Measurements from ENCODE around the gene ARHGAP22. TPM values are rescaled to one million over a fixed set of nuclear protein-coding genes. Genes with fewer than 3 reads are reported as not detected.

ARHGAP22 gene
- total RNA-seq, 1 experiment from 2014 or later = 9.9 TPM

DNA sequence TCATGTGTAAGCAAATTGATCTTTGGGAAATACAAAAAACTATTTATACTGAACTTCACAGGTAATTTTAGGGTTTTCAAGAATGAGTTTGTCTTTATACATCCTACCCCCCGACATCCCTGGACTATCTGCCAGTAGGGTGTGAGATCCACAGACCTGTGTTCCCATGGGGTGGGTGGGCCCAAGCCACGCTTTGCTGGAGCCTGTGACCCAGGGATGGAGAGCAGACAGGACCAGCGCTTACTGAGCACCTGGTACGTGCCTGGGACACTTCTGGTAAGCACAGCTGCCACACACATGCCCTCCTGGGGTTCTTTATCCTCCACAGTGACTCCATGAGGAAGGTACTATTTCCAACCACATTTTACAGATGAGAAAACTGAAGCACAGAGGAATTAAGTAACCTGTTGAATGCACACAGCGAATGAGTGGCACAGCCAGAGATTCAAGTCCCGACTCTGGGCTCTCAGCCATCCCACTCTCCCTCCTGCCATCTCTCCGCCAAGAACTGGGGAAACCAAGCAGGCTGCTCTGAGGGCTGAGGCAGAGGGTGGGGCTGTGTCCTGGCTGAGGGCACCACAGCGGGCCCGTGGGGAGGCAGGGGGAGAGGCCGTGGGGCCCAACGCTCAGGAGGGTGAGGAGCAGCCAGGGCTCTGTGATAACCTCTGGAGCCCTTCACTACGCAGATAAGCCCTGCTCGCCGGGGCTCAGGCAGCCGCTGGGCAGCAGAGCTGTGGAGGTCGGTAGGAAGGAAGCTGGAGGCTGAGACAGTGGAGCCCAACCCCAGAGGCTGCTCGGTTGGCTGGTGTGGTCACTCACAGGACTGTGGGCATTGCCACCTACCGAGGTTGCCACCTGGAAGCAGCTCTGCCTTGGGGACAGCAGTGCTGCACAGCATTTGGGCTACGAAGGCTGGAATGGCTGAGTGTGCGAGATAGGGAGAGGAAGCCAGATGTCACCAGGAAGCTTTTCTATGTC is 124.2 kb downstream of the ARHGAP22 start:
- H3K9ac ChIP-seq (ENCODE audit: low read length) = no peak overlapping the region
- H3K4me3 ChIP-seq (replicated peaks in 1 of 2; ENCODE audit: low read depth in 1 of 2, low read length in 2 of 2) = no peak overlapping the region
- no peaks in the 10 kb centered on the region for H3K36me3 ChIP-seq (ENCODE audit: control insufficient read depth in 1 of 2, insufficient read depth in 2 of 2, low read length in 2 of 2)
- POLR2A ChIA-PET = no interaction called here
- H4K20me1 ChIP-seq (ENCODE audit: insufficient read depth) = no peaks in the 10 kb centered on the region
- H3K79me2 ChIP-seq (ENCODE audit: insufficient read depth, low read length) = no peaks in the 10 kb centered on the region
- no peak overlapping the region for H2AFZ ChIP-seq (ENCODE audit: low read depth, low read length, poor library complexity, severe bottlenecking)
- BruUV-seq (replicated peaks) = no TSS peak
- no peak overlapping the region for H3K27ac ChIP-seq (ENCODE audit: low read depth, low read length)
- RAD21 ChIA-PET (ENCODE audit: low non-redundant PET in 1 of 2, low total read pairs in 2 of 2, uncharacterized antibody in 2 of 2, unreplicated experiment in 2 of 2) = no interaction called here
- no peaks in the 10 kb centered on the region for H3K9me3 ChIP-seq (ENCODE audit: control insufficient read depth in 1 of 2, insufficient read depth in 1 of 2, low read depth in 1 of 2, low read length in 2 of 2)
- H3K4me1 ChIP-seq (ENCODE audit: control insufficient read depth in 1 of 2, insufficient read depth in 2 of 2, low read length in 2 of 2) = no peaks in the 10 kb centered on the region
- TF ChIP-seq EZH2 (IDR thresholded peaks at IDR 0.05) (no peak), JUND (IDR thresholded peaks at IDR 0.05) (no peak), TCF7L2 (IDR thresholded peaks at IDR 0.05; ENCODE audit: borderline replicate concordance, extremely low read depth, insufficient read depth, insufficient read length) (no peak)
- TF ChIP-seq, protein P1, sequence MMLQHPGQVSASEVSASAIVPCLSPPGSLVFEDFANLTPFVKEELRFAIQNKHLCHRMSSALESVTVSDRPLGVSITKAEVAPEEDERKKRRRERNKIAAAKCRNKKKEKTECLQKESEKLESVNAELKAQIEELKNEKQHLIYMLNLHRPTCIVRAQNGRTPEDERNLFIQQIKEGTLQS (IDR thresholded peaks at IDR 0.05) = no peak
- H3K27me3 ChIP-seq (ENCODE audit: insufficient read depth, low read length) = no peaks in the 10 kb centered on the region
- intact Hi-C loops (cut with micrococcal nuclease) = no loop called here
- ATAC-seq (no peak), DNase-seq (ENCODE audit: low read depth, low spot score) (no peak)
- H3K4me2 ChIP-seq (ENCODE audit: low read length) = no peak overlapping the region
- CTCF ChIA-PET = no interaction called here
- no peaks in the 10 kb centered on the region for H3K9me2 ChIP-seq (ENCODE audit: insufficient read depth)

DNA sequence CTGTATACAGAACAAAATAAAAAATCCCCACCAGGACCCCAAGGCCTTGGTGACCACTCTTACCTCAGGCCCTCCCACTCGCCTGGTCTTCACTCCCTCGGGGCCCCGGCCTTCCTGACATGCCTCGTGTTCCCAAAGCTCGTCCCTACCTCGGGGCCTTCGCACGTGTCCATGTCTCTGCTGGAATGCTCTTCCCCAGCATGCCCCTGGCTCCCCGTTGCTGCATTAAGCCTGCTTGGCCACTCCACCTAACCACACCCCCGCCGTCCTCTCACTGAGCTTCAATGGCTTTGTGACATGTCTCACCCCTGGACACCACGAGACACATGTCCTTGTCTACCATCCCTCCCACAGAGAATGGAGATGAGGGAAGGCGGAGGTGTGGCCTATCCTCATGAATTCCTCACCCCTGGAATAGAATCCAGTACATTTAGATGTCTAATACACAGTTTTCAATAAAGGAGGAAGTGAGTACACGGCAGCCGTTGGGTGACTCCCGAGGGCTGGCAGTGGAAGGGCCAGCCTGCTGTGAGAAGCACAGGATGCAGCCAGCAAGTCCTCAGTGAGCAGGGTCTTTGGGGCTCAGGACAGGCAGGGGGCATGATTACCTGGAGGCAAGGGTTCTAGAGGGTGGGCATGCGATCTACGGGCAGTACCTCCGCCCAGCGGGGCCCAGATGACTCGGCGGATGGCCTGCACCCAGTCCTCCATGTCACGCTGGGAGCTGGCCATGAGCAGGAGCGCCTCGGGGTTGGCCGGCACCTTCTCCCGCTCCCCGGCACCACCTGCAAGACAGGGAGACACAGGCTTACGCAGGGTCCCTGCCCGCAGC is 125.7 kb downstream of the ARHGAP22 start:
- H3K9ac ChIP-seq (ENCODE audit: low read length) = no peak overlapping the region
- POLR2A ChIA-PET = no interaction called here
- ATAC-seq (no peak), DNase-seq (ENCODE audit: low read depth, low spot score) (no peak)
- no peak overlapping the region for H3K27ac ChIP-seq (ENCODE audit: low read depth, low read length)
- H3K27me3 ChIP-seq (ENCODE audit: insufficient read depth, low read length) = no peaks in the 10 kb centered on the region
- no peak overlapping the region for H3K4me2 ChIP-seq (ENCODE audit: low read length)
- H3K9me2 ChIP-seq (ENCODE audit: insufficient read depth) = no peaks in the 10 kb centered on the region
- H2AFZ ChIP-seq (ENCODE audit: low read depth, low read length, poor library complexity, severe bottlenecking) = no peak overlapping the region
- no peaks in the 10 kb centered on the region for H3K36me3 ChIP-seq (ENCODE audit: control insufficient read depth in 1 of 2, insufficient read depth in 2 of 2, low read length in 2 of 2)
- no peak for TF ChIP-seq SP1 (IDR thresholded peaks at IDR 0.05; ENCODE audit: low read depth)
- TF ChIP-seq SRF (IDR thresholded peaks at IDR 0.05; ENCODE audit: low read depth) = no peak
- no peak for TF ChIP-seq SIN3A (IDR thresholded peaks at IDR 0.05; ENCODE audit: low read depth)
- no peak for TF ChIP-seq POLR2AphosphoS5 (IDR thresholded peaks at IDR 0.05; ENCODE audit: low read depth, low read length)
- RAD21 ChIA-PET (ENCODE audit: low non-redundant PET in 1 of 2, low total read pairs in 2 of 2, uncharacterized antibody in 2 of 2, unreplicated experiment in 2 of 2) = no interaction called here
- no peaks in the 10 kb centered on the region for H4K20me1 ChIP-seq (ENCODE audit: insufficient read depth)
- H3K4me3 ChIP-seq (replicated peaks in 1 of 2; ENCODE audit: low read depth in 1 of 2, low read length in 2 of 2) = no peak overlapping the region
- no peaks in the 10 kb centered on the region for H3K9me3 ChIP-seq (ENCODE audit: control insufficient read depth in 1 of 2, insufficient read depth in 1 of 2, low read depth in 1 of 2, low read length in 2 of 2)
- CTCF ChIA-PET = no interaction called here
- intact Hi-C loops (cut with micrococcal nuclease) = no loop called here
- no peaks in the 10 kb centered on the region for H3K4me1 ChIP-seq (ENCODE audit: control insufficient read depth in 1 of 2, insufficient read depth in 2 of 2, low read length in 2 of 2)
- H3K79me2 ChIP-seq (ENCODE audit: insufficient read depth, low read length) = no peaks in the 10 kb centered on the region
- BruUV-seq (replicated peaks) = no TSS peak

All from HCT116 (cell line).